A673 (cell line): ENCODE measurements around the gene KRTAP5-6. TPM values are rescaled to one million over a fixed set of nuclear protein-coding genes. Genes with fewer than 3 reads are reported as not detected.

Source experiments
- BruUV-seq: library from RNA; stranded (reverse); fragments of 400-500 nt; replicated peaks from 2 replicates; lab custom pipeline; 2021; lab: Mats Ljungman, UMichigan
- CTCF ChIA-PET: fragments of 300-600 bp; sonication (Branson Sonifier 250); formaldehyde crosslinking; loops from one replicate; lab custom pipeline; 2022; ENCODE audit warnings: antibody characterized with exemption; lab: Charles Lee
- POLR2A ChIA-PET: fragments of 300-600 bp; sonication (Branson Sonifier 250); formaldehyde crosslinking; loops from one replicate; lab custom pipeline; 2022; ENCODE audit warnings: antibody characterized with exemption; ENCODE audit not compliant: low non-redundant PET; lab: Charles Lee
- DNase-seq: peaks from one replicate; pipeline ENCODE4 v3.0.0-alpha.2; 2015; ENCODE audit warnings: low spot score
- H3K27ac ChIP-seq: fragments of 200-600 bp; sonication (generic); 2 replicates; pipeline ENCODE4 v1.5.1; 2016; ENCODE audit warnings: mixed run types, low read depth, mild to moderate bottlenecking, mixed read lengths, antibody characterized with exemption, low read length; ENCODE audit not compliant: poor library complexity, severe bottlenecking
- H3K27me3 ChIP-seq: fragments of 200-600 bp; sonication (generic); replicated peaks from 2 replicates; pipeline ENCODE4 v1.6.1; 2017; ENCODE audit warnings: mixed run types, low read depth, mild to moderate bottlenecking, mixed read lengths, antibody characterized with exemption, low read length; ENCODE audit not compliant: insufficient read depth, poor library complexity
- H3K36me3 ChIP-seq: fragments of 200-600 bp; sonication (generic); 2 replicates; pipeline ENCODE4 v1.6.1; 2016; ENCODE audit warnings: mixed run types, mild to moderate bottlenecking, mixed read lengths, antibody characterized with exemption, low read length; ENCODE audit not compliant: insufficient read depth, poor library complexity, severe bottlenecking
- H3K4me1 ChIP-seq: fragments of 200-600 bp; sonication (generic); 2 replicates; pipeline ENCODE4 v1.6.1; 2017; ENCODE audit warnings: mixed run types, mild to moderate bottlenecking, mixed read lengths, antibody characterized with exemption, low read length; ENCODE audit not compliant: insufficient read depth, poor library complexity, severe bottlenecking
- H3K4me3 ChIP-seq: fragments of 200-600 bp; sonication (generic); 2 replicates; pipeline ENCODE4 v1.5.1; 2016; ENCODE audit warnings: low read depth, mixed run types, mild to moderate bottlenecking, mixed read lengths, low read length; ENCODE audit not compliant: poor library complexity, severe bottlenecking
- H3K9me3 ChIP-seq: fragments of 200-600 bp; sonication (generic); 2 replicates; pipeline ENCODE4 v1.6.1; 2016; ENCODE audit warnings: mixed run types, low read depth, mild to moderate bottlenecking, mixed read lengths, antibody characterized with exemption, low read length; ENCODE audit not compliant: poor library complexity, severe bottlenecking
- CTCF ChIP-seq: fragments of 300-800, 200-600 bp; sonication (generic); conservative IDR thresholded peaks from 2 replicates; pipeline ENCODE4 v1.5.1; 2017; ENCODE audit warnings: low read depth, mild to moderate bottlenecking, antibody characterized with exemption, low read length, moderate library complexity, mixed read lengths
- EZH2 ChIP-seq: fragments of 200-600 bp; sonication (generic); IDR thresholded peaks from 2 replicates; pipeline ENCODE4 v1.6.1; 2017; ENCODE audit warnings: borderline replicate concordance, low read depth, mild to moderate bottlenecking, mixed read lengths, antibody characterized with exemption, low read length; ENCODE audit not compliant: poor library complexity, severe bottlenecking
- intact Hi-C: fragments of 100-400 bp; cut with micrococcal nuclease; formaldehyde crosslinking; loops from one replicate; pipeline ENCODE4 v1.10.0; 2022; ENCODE audit not compliant: unreplicated experiment
- total RNA-seq: library from RNA; stranded (reverse); gene quantifications from 2 replicates; pipeline ENCODE4 v1.2.3, GENCODE V29; 2021

KRTAP5-6 gene
- total RNA-seq, 1 experiment from 2014 or later = not detected

GRCh38 chr11:1654388-1655167 lies 42.4 kb upstream of the KRTAP5-6 start:
- H3K27me3 ChIP-seq = peaks cover 4% of the 10 kb centered on the region
- no TSS peak for BruUV-seq
- POLR2A ChIA-PET = no interaction called here
- CTCF ChIA-PET = no interaction called here
- H3K9me3 ChIP-seq = no peaks in the 10 kb centered on the region
- no peak for DNase-seq
- TF ChIP-seq CTCF = no peak
- no peak for TF ChIP-seq EZH2
- H3K4me3 ChIP-seq = no peak overlapping the region
- no peaks in the 10 kb centered on the region for H3K4me1 ChIP-seq
- no peaks in the 10 kb centered on the region for H3K36me3 ChIP-seq
- intact Hi-C loops = no loop called here
- H3K27ac ChIP-seq = no peak overlapping the region

GRCh38 chr11:1655168-1656060 lies 41.6 kb upstream of the KRTAP5-6 start:
- H3K9me3 ChIP-seq = no peaks in the 10 kb centered on the region
- no peaks in the 10 kb centered on the region for H3K4me1 ChIP-seq
- CTCF ChIA-PET = no interaction called here
- intact Hi-C loops = no loop called here
- DNase-seq = no peak
- no peak for TF ChIP-seq EZH2
- no peak for TF ChIP-seq CTCF
- POLR2A ChIA-PET = no interaction called here
- H3K27me3 ChIP-seq = peaks cover 10% of the 10 kb centered on the region
- no peak overlapping the region for H3K4me3 ChIP-seq
- H3K36me3 ChIP-seq = no peaks in the 10 kb centered on the region
- no TSS peak for BruUV-seq
- H3K27ac ChIP-seq = no peak overlapping the region

GRCh38 chr11:1656061-1656441 lies 40.9 kb upstream of the KRTAP5-6 start:
- Histone ChIP-seq H3K36me3 (no peaks in the 10 kb centered on the region), H3K4me3 (no peak overlapping the region), H3K27me3 (peaks cover 10% of the 10 kb centered on the region), H3K9me3 (no peaks in the 10 kb centered on the region), H3K27ac (no peak overlapping the region), H3K4me1 (no peaks in the 10 kb centered on the region)
- no peak for DNase-seq
- TF ChIP-seq CTCF (no peak), EZH2 (no peak)
- CTCF ChIA-PET = no interaction called here
- POLR2A ChIA-PET = no interaction called here
- no TSS peak for BruUV-seq
- intact Hi-C loops = no loop called here
